Urothelium cell line (cell line): Measurements from ENCODE around the gene SIM1.

Source experiments
- DNase-seq: peaks from one replicate; pipeline ENCODE4 v3.0.0; 2011; ENCODE audit warnings: low spot score, mixed read lengths
- FAIRE-seq: peaks from 2 replicates; lab custom pipeline; 2011; peaks lifted over from hg19 to GRCh38; lab: Jason Lieb, UNC

The SIM1 gene

GRCh38 chr6:100464903-100465700 is at the start of gene SIM1:
TSS of gene SIM1 (minus strand) at chr6:100464921. CDS start at chr6:100463468, 1,453 bp downstream.
- FAIRE-seq (no peak), DNase-seq (no peak)

- FAIRE-seq, result no peak
- peak; percentile 11 for DNase-seq
Measured at GRCh38 chr6:100512203-100512862, 47.6 kb upstream of the SIM1 start.

- FAIRE-seq, result no peak
- no peak for DNase-seq
Measured at GRCh38 chr6:100509101-100509500, 44.4 kb upstream of the SIM1 start.

GRCh38 chr6:100506651-100507050 is 41.9 kb upstream of the SIM1 start:
- FAIRE-seq, result no peak
- no peak for DNase-seq

GRCh38 chr6:100504786-100505737 is 40.3 kb upstream of the SIM1 start:
- no peak for FAIRE-seq
- DNase-seq, result peak; percentile 50

- FAIRE-seq (no peak), DNase-seq (no peak)
Measured at GRCh38 chr6:100503043-100503705, 38.5 kb upstream of the SIM1 start.

- no peak for DNase-seq
- no peak for FAIRE-seq
Measured at GRCh38 chr6:100493206-100493888, 28.6 kb upstream of the SIM1 start.

- DNase-seq, result no peak
- no peak for FAIRE-seq
Measured at GRCh38 chr6:100491952-100492670, 27.4 kb upstream of the SIM1 start.

- no peak for FAIRE-seq
- DNase-seq, result no peak
Measured at GRCh38 chr6:100490065-100490464, 25.3 kb upstream of the SIM1 start.

GRCh38 chr6:100488244-100488643 is 23.5 kb upstream of the SIM1 start:
- DNase-seq, result no peak

GRCh38 chr6:100487638-100488037 is 22.9 kb upstream of the SIM1 start:
- no peak for DNase-seq
- FAIRE-seq, result no peak

More at GRCh38 chr6:100488244-100488643, 23.5 kb upstream of the SIM1 start:
- no peak for FAIRE-seq

GRCh38 chr6:100485268-100485667 is 20.5 kb upstream of the SIM1 start:
- DNase-seq, result no peak
- FAIRE-seq, result no peak

GRCh38 chr6:100484474-100484873 is 19.8 kb upstream of the SIM1 start:
- FAIRE-seq (no peak), DNase-seq (no peak)

GRCh38 chr6:100482698-100483097 is 18.0 kb upstream of the SIM1 start:
- FAIRE-seq, result no peak
- DNase-seq, result no peak

- FAIRE-seq (no peak), DNase-seq (peak; percentile 17)
Measured at GRCh38 chr6:100479179-100480035, 14.7 kb upstream of the SIM1 start.

GRCh38 chr6:100475554-100476320 is 11.0 kb upstream of the SIM1 start:
- FAIRE-seq (no peak), DNase-seq (no peak)

- FAIRE-seq (no peak), DNase-seq (no peak)
Measured at GRCh38 chr6:100473182-100473581, 8.5 kb upstream of the SIM1 start.

- FAIRE-seq (no peak), DNase-seq (peak; percentile 46)
Measured at GRCh38 chr6:100472674-100473073, 8.0 kb upstream of the SIM1 start.
